ENCODE data around the gene NEB.
A peak's percentile ranks its signal among the peaks of the same experiment; 100 is the strongest.

NEB gene

DNA sequence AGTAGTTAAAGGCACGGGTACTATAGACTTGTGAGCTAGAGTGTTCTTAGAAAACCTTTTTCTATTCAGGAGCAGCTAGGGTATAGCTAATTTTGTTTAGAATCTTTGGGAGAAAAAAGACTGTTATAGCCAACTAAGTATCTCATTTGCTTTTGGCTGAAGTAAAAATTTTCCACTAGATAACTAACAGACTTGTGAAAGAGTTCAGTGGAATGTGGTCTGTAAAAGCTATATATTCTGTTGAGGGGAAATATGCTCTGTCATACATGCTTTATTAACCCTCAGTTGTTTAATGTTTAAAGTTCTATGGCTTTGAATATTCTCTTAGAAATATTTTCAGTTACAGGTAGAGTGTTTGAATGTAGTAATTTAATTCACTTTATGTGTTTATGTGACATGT is 274.9 kb downstream of the NEB start:
- TF ChIP-seq, protein P1, sequence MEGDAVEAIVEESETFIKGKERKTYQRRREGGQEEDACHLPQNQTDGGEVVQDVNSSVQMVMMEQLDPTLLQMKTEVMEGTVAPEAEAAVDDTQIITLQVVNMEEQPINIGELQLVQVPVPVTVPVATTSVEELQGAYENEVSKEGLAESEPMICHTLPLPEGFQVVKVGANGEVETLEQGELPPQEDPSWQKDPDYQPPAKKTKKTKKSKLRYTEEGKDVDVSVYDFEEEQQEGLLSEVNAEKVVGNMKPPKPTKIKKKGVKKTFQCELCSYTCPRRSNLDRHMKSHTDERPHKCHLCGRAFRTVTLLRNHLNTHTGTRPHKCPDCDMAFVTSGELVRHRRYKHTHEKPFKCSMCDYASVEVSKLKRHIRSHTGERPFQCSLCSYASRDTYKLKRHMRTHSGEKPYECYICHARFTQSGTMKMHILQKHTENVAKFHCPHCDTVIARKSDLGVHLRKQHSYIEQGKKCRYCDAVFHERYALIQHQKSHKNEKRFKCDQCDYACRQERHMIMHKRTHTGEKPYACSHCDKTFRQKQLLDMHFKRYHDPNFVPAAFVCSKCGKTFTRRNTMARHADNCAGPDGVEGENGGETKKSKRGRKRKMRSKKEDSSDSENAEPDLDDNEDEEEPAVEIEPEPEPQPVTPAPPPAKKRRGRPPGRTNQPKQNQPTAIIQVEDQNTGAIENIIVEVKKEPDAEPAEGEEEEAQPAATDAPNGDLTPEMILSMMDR (conservative IDR thresholded peaks at IDR 0.05; ENCODE audit: control insufficient read depth, insufficient read depth, low read depth, low read length) = no peak
- DNase-seq (ENCODE audit: low read depth) = no peak
- no peak overlapping the region for H3K4me3 ChIP-seq (ENCODE audit: control insufficient read depth, low read depth, low read length)

DNA sequence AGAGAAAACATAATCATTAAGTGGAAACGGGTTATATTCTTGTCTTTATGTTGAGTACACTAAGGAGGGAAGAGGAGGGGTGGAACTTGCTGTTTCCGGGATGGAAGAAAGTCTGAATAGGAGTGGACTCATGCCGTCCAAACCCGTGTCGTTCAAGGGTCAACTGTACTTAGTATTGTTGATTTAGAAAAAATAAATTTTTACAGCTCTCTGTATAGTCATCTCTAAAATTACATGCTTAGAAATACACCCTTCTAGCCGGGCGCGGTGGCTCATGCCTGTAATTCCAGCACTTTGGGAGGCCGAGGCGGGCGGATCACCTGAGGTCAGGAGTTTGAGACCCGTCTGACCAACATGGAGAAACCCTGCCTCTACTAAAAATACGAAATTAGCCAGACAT is 295.1 kb downstream of the NEB start:
- TF ChIP-seq, protein P1 (conservative IDR thresholded peaks at IDR 0.05; ENCODE audit: control insufficient read depth, insufficient read depth, low read depth, low read length) = no peak
- H3K4me3 ChIP-seq (ENCODE audit: control insufficient read depth, low read depth, low read length) = no peak overlapping the region
- DNase-seq (ENCODE audit: low read depth) = no peak

DNA sequence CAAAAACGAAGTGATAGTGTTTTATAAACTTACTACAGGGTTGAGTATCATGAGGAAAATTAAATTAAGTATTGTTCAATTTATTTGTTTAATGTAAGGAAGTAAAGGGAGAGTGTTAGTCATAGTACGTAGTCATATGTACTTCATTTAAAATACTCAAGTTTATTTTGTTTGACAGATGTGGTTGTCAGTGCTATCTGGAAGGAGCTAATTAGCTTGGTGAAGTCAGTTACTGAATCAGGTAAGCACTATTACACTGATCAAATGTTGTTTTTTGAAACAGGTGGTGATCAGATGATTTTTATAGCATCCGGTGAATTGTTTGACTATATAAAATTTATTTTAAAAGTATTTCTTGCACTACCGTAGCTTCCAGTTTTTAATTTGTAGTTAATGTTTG is 295.8 kb downstream of the NEB start:
- no peak for DNase-seq (ENCODE audit: low read depth)
- no peak overlapping the region for H3K4me3 ChIP-seq (ENCODE audit: control insufficient read depth, low read depth, low read length)
- TF ChIP-seq, protein P1 (conservative IDR thresholded peaks at IDR 0.05; ENCODE audit: control insufficient read depth, insufficient read depth, low read depth, low read length) = no peak

DNA sequence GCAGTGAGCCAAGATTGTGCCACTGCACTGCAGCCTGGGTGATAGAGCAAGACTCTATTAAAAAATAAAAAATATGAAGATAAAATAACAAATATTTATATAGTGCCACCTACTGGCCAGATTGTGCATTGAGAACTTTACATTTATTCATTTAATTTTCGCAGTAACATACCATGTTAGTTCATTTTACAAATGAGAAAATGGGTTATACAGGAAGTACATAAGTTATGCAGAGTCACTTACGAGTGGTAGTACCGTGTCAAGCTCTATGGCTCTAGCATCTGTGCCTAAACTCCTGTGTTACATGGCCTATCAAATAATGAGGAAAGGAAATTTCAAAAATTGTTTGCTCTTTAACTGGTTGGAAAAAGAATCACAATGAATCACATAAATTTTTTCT is 296.6 kb downstream of the NEB start:
- H3K4me3 ChIP-seq (ENCODE audit: control insufficient read depth, low read depth, low read length) = no peak overlapping the region
- TF ChIP-seq, protein P1 (conservative IDR thresholded peaks at IDR 0.05; ENCODE audit: control insufficient read depth, insufficient read depth, low read depth, low read length) = peak; percentile 34
- DNase-seq (ENCODE audit: low read depth) = peak; percentile 44
